Measurements from ENCODE around the gene BIRC2.
"Not testable (repeated sequence)": the region's sequence is repeated elsewhere in the genome, so short reads cannot be mapped to it uniquely, and the experiment has no call there.

BIRC2 gene

DNA sequence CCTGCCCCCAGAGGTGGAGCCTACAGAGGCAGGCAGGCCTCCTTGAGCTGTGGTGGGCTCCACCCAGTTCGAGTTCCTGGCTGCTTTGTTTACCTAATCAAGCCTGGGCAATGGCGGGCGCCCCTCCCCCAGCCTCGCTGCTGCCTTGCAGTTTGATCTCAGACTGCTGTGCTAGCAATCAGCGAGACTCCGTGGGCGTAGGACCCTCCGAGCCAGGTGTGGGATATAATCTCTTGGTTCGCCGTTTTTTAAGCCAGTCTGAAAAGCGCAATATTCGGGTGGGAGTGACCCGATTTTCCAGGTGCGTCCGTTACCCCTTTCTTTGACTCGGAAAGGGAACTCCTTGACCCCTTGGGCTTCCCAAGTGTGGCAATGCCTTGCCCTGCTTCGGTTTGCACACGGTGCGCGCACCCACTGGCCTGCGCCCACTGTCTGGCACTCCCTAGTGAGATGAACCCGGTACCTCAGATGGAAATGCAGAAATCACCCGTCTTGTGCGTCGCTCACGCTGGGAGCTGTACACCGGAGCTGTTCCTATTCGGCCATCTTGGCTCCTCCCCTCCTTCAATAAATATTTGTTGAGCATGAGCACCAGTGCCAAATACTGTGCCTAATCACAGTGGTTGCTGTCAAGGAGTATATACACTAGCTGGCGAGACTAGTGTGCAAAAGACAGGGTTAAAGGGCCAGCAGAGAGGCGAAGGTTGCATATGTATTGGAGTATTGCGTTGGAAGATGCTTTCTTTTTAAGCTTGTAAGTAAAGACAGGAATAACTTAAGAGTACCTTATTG, 27.8 kb downstream of the BIRC2 start:
- not testable (repeated sequence) for DNase-seq (ENCODE audit: low read depth in 2 of 2)

DNA sequence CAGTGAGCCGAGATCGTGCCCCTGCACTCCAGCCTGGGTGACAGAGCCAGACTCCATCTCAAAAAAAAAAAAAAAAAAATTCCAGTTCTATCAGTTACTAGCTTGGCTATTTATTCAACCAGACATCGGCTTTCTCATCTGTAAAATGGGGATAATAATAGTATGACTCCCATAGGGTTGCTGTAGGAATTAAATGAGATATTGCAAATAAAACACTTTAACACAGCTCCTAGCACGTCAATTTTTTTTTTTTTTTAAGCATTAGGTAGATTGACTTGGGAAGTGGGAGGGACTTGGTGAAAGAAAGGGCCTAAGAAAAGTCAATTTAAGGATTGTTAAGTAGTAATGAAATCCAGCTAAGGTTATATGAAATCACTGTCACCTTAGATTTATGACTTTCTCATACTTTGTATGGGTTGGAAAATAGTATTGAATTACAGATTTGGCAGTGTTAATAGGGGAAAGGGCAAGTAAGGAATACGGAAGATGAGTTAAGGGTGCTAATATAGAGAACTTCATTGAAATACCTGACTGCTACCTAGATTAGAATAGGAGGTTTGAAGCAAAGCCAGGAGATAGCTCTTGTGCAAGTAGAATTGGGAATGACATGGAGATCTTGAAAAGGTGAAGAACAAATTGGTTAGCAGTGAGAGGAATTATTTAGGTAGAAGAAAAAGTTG, 28.8 kb downstream of the BIRC2 start:
- DNase-seq (ENCODE audit: low read depth in 2 of 2): no peak

GRCh38 chr11:102377891-102378290, 30.9 kb downstream of the BIRC2 start:
- no peak for DNase-seq (ENCODE audit: low read depth in 2 of 2)

DNA sequence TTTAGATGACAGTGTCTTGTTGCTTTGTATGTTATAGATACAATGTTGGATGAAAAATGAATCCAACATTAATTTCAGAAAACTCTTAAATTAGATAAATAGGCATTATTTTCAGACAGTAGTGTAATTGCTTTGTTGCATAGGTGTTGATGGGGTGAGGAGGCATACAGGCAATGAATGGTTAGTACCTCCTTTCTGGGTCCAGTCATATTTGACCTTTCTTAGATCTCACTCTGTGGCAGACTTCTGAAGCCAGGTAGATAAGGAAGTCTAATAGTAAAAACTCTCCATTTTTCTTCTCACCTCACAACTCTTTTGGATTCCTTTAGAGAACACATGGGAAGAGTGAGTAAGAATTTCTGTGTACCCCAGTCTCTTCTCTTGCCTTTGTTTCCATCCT, 31.8 kb downstream of the BIRC2 start:
- no peak for DNase-seq (ENCODE audit: low read depth in 2 of 2)

- DNase-seq (ENCODE audit: low read depth in 2 of 2): no peak
Observed at GRCh38 chr11:102382384-102382783, 35.4 kb downstream of the BIRC2 start.

DNA sequence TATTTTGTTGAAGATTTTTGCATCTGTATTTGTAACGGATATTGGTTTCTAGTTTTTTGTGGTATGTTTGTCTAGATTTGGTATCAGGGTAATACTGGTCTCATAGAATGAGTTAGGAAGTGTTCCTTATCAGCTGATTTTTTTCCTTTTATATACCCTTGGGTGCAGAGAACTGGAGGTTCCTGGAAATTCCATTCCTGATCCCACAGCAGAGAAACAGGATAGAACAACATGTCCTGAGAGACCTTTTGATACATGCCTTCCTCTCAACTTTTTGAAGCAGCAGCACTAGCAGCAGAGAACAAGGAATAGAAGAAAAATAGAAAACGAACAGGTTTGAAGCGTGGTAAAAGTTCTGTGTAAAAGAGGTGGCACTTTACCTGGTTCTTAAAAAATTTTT, 36.8 kb downstream of the BIRC2 start:
- DNase-seq (ENCODE audit: low read depth in 2 of 2): no peak

DNA sequence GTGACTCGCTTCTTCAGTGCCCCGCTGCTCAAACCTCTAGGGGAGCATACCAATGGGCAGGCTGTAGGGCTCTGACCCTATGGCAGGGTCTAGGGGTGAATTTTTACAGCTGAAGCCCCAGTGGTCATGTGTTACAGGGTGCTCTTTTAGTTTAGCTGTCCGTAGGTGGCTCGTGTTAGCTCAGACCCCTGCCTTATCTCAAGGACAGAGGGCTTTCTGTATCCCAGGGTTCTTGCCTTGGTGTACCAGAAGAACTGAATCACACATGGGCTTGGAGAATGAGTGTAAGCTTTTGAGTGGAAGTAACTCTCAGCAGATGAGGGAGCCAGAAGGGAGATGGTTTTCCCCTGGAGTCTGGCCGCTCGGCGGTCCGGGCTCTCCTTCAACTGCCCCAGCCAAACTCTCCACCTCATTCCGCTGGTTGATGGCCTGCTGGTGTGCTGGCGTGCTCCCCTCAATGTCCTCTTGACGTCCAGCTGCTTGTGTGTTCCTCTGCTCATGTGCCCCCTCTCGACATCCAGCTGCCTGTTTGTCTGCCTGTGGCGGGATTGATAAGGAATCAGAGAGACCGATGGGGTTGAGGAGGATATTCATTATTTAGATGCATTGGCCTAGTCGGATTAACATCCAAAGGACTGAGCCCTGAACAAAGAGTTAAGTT, 37.5 kb downstream of the BIRC2 start:
- no peak for DNase-seq (ENCODE audit: low read depth in 2 of 2)

- DNase-seq (ENCODE audit: low read depth in 2 of 2): no peak
Observed at GRCh38 chr11:102385085-102386007, 38.3 kb downstream of the BIRC2 start.

GRCh38 chr11:102386136-102386734, 39.2 kb downstream of the BIRC2 start:
- no peak for DNase-seq (ENCODE audit: low read depth in 2 of 2)

GRCh38 chr11:102387043-102387781, 40.2 kb downstream of the BIRC2 start:
- DNase-seq (ENCODE audit: low read depth in 2 of 2): no peak

DNA sequence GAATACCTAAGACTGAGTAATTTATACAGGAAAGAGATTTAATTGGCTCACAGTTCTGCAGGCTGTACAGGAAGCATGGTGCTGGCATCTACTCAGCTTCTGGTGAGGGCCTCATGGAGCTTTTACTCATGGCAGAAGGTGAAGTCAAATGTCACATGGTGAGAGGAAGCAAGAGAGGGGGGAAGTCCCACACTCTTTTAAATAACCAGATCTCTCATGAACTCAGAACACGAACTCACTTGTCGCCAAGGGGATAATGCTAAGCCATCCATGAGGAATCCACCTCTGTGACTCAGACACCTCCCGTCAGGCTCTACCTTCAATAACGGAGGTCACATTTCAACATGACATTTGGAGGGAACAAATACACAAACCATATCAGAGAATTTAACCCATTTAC, 42.2 kb downstream of the BIRC2 start:
- no peak for DNase-seq (ENCODE audit: low read depth in 2 of 2)

DNA sequence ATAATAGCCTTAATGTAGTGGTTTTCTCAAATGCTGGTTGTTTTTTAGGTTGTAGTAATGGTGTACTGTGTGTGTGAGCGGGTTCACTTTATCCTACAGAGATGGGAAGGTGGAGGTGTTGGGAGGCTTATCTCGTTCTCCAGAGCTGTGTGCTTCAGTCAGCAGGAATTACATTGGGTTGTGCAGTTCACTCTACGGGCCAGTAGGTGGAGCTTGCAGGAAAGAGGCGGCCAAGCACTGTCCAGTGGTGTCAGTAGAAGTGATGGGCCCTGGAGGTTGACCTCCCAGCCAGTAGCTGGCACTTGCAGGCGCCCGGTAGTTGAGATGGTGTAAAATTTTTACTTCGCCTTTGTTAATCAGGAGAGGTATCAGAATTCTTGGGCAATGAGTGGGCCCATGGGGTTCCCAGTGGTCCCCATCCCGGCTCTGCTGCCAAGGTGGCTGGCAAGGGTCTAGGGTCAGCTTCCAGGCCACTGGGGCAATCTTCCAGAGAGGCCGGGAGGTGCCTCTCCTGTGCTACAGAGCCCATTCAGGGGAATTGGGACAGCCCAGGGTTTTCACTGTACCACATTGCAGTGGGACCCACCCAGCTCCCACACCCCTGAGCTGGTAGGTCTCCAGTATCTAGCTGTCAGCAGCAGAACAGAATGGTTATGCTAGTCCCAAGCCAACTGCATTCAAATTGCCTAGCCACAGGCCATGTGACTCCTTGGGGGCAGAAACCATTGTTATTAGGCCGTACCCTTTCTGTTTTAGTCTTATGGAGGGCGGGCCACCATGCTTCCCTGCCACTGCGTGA, 43.9 kb downstream of the BIRC2 start:
- DNase-seq (ENCODE audit: low read depth in 2 of 2): no peak

- no peak for DNase-seq (ENCODE audit: low read depth in 2 of 2)
Observed at GRCh38 chr11:102391549-102392237, 44.7 kb downstream of the BIRC2 start.

DNA sequence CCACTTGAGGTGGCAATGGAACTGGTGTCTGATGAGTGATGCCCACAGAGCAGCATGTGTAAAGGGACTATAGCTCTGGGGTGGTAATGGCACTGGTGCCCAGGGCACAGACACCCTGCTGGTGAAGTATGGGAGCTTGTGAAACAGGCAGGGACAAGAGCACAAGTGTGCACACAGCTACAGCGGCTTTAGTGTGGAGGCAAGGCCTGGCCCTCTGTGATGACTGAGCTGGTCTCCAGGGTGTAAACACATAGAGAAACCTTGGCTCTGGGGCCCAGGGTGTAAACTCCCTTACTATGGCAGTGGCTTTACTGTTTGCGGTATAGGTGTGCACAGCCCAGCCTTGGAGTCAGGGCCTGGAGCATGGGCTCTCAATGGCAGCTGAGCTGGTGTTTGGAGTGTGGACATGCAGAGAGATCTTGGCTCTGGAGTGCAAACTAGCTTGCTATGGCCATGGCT, 46.3 kb downstream of the BIRC2 start:
- DNase-seq (ENCODE audit: low read depth in 2 of 2): no peak

- DNase-seq (ENCODE audit: low read depth in 2 of 2): no peak
Observed at GRCh38 chr11:102395720-102396393, 48.8 kb downstream of the BIRC2 start.

DNA sequence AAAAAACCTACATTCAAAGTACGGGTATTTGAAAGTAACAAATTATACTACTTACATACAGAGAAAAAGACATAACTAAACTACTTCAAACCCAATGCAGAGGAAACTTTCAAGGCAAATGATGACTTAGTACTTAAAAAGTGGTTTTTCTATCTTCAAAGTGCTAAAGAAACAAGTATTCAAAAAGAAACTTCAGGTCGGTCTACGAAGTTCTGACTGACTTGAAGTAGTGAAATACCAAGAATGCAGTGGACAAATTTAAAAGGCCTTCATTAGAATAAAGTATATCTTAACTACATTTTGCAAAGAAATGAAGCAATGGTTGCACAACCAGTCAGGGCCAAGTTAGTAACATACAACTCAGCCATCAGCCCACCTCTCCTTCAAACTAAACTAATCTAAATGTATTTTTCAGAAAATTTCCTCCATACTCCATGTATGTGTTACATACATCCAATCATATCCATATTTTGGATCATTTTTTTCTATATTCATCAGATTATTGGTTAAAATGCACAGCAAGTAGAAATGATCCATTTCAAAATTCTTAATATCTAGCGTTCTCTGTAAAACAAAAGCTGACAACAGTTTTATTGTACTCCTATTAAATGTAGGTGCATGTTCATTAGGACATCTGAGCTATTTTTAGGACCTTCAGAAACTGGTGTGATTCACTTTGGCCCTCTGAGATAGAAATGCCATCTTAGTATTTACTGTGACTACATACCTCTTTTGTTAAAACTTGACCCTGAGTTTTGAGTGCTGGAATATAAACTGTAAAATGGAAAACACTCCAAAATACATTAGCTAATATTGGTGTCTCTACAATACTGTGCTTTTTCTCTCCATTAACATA, 49.9 kb downstream of the BIRC2 start:
- DNase-seq (ENCODE audit: low read depth in 2 of 2): no peak

GRCh38 chr11:102398297-102398696, 51.3 kb downstream of the BIRC2 start:
- no peak for DNase-seq (ENCODE audit: low read depth in 2 of 2)

DNA sequence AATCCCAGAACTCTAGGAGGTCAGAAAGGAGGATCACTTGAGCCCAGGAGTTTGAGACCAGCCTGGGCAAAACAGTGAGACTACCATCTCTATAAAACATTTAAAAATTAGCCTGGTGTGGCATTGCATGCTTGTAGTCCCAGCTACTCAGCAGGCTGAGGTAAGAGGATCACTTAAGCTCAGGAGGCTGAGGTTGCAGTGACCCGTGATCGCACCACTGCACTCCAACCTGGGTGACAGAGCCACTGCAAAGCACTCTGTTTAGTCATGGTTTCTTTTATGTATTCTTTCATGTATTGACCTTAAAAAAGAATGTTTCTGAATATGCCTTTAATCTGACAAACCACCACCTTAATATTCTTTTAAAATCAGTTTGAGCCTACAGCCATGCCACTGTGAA, 52.2 kb downstream of the BIRC2 start:
- no peak for DNase-seq (ENCODE audit: low read depth in 2 of 2)
